ENCODE data around the gene ZDHHC14. TPM values are rescaled to one million over a fixed set of nuclear protein-coding genes. Genes with fewer than 3 reads are reported as not detected.

The ZDHHC14 gene
- total RNA-seq, 1 donor from 2014 or later, result 10.0 TPM

- DNase-seq (peak; percentile 41), ATAC-seq (peak; percentile 20)
- intact Hi-C loops (cut with micrococcal nuclease), result no loop called here
These were observed 257.8 kb downstream of the ZDHHC14 start for GRCh38 chr6:157638779-157639178.

GRCh38 chr6:157640746-157641451, 259.9 kb downstream of the ZDHHC14 start:
- DNase-seq, result no peak
- no peak for ATAC-seq
- intact Hi-C loops (cut with micrococcal nuclease), result no loop called here

GRCh38 chr6:157641837-157642236, 260.8 kb downstream of the ZDHHC14 start:
- ATAC-seq, result no peak
- DNase-seq, result no peak
- intact Hi-C loops (cut with micrococcal nuclease), result no loop called here

- DNase-seq (no peak), ATAC-seq (no peak)
- intact Hi-C loops (cut with micrococcal nuclease), result no loop called here
These were observed 261.7 kb downstream of the ZDHHC14 start for GRCh38 chr6:157642736-157643135.

GRCh38 chr6:157644043-157644810, 263.2 kb downstream of the ZDHHC14 start:
- intact Hi-C loops (cut with micrococcal nuclease), result no loop called here
- no peak for DNase-seq
- peak; percentile 34 for ATAC-seq

GRCh38 chr6:157645201-157645795, 264.3 kb downstream of the ZDHHC14 start:
- DNase-seq (no peak), ATAC-seq (no peak)

GRCh38 chr6:157646012-157646411, 265.0 kb downstream of the ZDHHC14 start:
- intact Hi-C loops (cut with micrococcal nuclease), result no loop called here

More at GRCh38 chr6:157645201-157645795, 264.3 kb downstream of the ZDHHC14 start:
- intact Hi-C loops (cut with micrococcal nuclease), result no loop called here

GRCh38 chr6:157647261-157647915, 266.4 kb downstream of the ZDHHC14 start:
- ATAC-seq (no peak), DNase-seq (no peak)
- intact Hi-C loops (cut with micrococcal nuclease), result no loop called here

More at GRCh38 chr6:157646012-157646411, 265.0 kb downstream of the ZDHHC14 start:
- DNase-seq (no peak), ATAC-seq (no peak)

GRCh38 chr6:157648561-157648960, 267.6 kb downstream of the ZDHHC14 start:
- ATAC-seq, result no peak
- intact Hi-C loops (cut with micrococcal nuclease), result no loop called here
- no peak for DNase-seq

GRCh38 chr6:157649311-157650260, 268.6 kb downstream of the ZDHHC14 start:
- peak; percentile 43 for DNase-seq
- peak; percentile 55 for ATAC-seq
- intact Hi-C loops (cut with micrococcal nuclease), result no loop called here

GRCh38 chr6:157650261-157650640, 269.3 kb downstream of the ZDHHC14 start:
- DNase-seq, result peak; percentile 73
- ATAC-seq, result peak; percentile 78
- intact Hi-C loops (cut with micrococcal nuclease), result no loop called here

- intact Hi-C loops (cut with micrococcal nuclease), result no loop called here
- no peak for ATAC-seq
- DNase-seq, result no peak
These were observed 269.8 kb downstream of the ZDHHC14 start for GRCh38 chr6:157650801-157651200.

- DNase-seq, result no peak
- ATAC-seq, result no peak
- intact Hi-C loops (cut with micrococcal nuclease), result no loop called here
These were observed 270.9 kb downstream of the ZDHHC14 start for GRCh38 chr6:157651731-157652490.

GRCh38 chr6:157652601-157653363, 271.8 kb downstream of the ZDHHC14 start:
- DNase-seq, result no peak
- ATAC-seq, result no peak
- intact Hi-C loops (cut with micrococcal nuclease), result no loop called here

GRCh38 chr6:157653521-157653920, 272.5 kb downstream of the ZDHHC14 start:
- no peak for DNase-seq
- ATAC-seq, result no peak
- intact Hi-C loops (cut with micrococcal nuclease), result no loop called here

GRCh38 chr6:157655139-157655538, 274.1 kb downstream of the ZDHHC14 start:
- DNase-seq (no peak), ATAC-seq (no peak)
- intact Hi-C loops (cut with micrococcal nuclease), result no loop called here

- no peak for DNase-seq
- intact Hi-C loops (cut with micrococcal nuclease), result no loop called here
- no peak for ATAC-seq
These were observed 275.5 kb downstream of the ZDHHC14 start for GRCh38 chr6:157656437-157656997.

Measured in left ventricle myocardium superior (tissue), 1 donor.